K562 (cell line): ENCODE measurements around the gene AKAP12.

Experiments used
- HLTF ChIP-seq: fragments of 450-650 bp; IDR thresholded peaks from 2 replicates; pipeline ENCODE4 v1.6.1; 2016
- HNRNPUL1 ChIP-seq: fragments of 200-400 bp; formaldehyde crosslinking; IDR thresholded peaks from 2 replicates; pipeline ENCODE4 v1.6.1; 2017; ENCODE audit warnings: low read length
- IFI16 ChIP-seq: fragments of 250-450 bp; sonication (Bioruptor Pico); IDR thresholded peaks from 2 replicates; pipeline ENCODE4 v2.1.2; 2022; ENCODE audit warnings: mild to moderate bottlenecking, inconsistent platforms
- PREB ChIP-seq: sonication (generic); formaldehyde crosslinking; IDR thresholded peaks from 2 replicates; pipeline ENCODE4 v1.8.1; 2023; ENCODE audit warnings: mild to moderate bottlenecking, missing genetic modification reagents
- RBFOX2 ChIP-seq: fragments of 200-400 bp; formaldehyde crosslinking; IDR thresholded peaks from 2 replicates; pipeline ENCODE4 v1.6.1; 2017; ENCODE audit warnings: low read depth, mild to moderate bottlenecking, low read length, moderate library complexity
- USF2 ChIP-seq: sonication (generic); formaldehyde crosslinking; IDR thresholded peaks from 2 replicates; pipeline ENCODE4 v1.5.0; 2020; ENCODE audit warnings: missing genetic modification reagents
- ZBTB49 ChIP-seq: sonication (generic); formaldehyde crosslinking; IDR thresholded peaks from 2 replicates; pipeline ENCODE4 v1.8.0; 2022; ENCODE audit warnings: missing genetic modification reagents, mild to moderate bottlenecking, borderline replicate concordance

- no peak for TF ChIP-seq RBFOX2
- no peak for TF ChIP-seq USF2 (CRISPR knock-in tag)
- TF ChIP-seq IFI16 (CRISPR knock-in tag) = no peak
- no peak for TF ChIP-seq HLTF
- no peak for TF ChIP-seq ZBTB49 (CRISPR knock-in tag)
- no peak for TF ChIP-seq PREB (CRISPR knock-in tag)
- TF ChIP-seq HNRNPUL1 = no peak
Measured at GRCh38 chr6:151265282-151265681, 25.5 kb downstream of the AKAP12 start.
